Measurements from ENCODE around the gene TGFB3. TPM values are rescaled to one million over a fixed set of nuclear protein-coding genes. Genes with fewer than 3 reads are reported as not detected.

TGFB3 gene
- total RNA-seq, 1 experiment from 2014 or later, result 1.6 TPM

- CTCF ChIA-PET, result no interaction called here
- H3K27ac ChIP-seq (ENCODE audit: low read depth, low read length), result no peak overlapping the region
- no peak overlapping the region for H3K9ac ChIP-seq (ENCODE audit: low read length)
- no peak overlapping the region for H3K4me2 ChIP-seq (ENCODE audit: low read length)
- no peaks in the 10 kb centered on the region for H3K27me3 ChIP-seq (ENCODE audit: insufficient read depth, low read length)
- ATAC-seq (no peak), DNase-seq (ENCODE audit: low read depth, low spot score) (no peak)
- no peaks in the 10 kb centered on the region for H3K9me3 ChIP-seq (ENCODE audit: control insufficient read depth in 1 of 2, insufficient read depth in 1 of 2, low read depth in 1 of 2, low read length in 2 of 2)
- no peaks in the 10 kb centered on the region for H3K36me3 ChIP-seq (ENCODE audit: control insufficient read depth in 1 of 2, insufficient read depth in 2 of 2, low read length in 2 of 2)
- RAD21 ChIA-PET (ENCODE audit: low non-redundant PET in 1 of 2, low total read pairs in 2 of 2, uncharacterized antibody in 2 of 2, unreplicated experiment in 2 of 2), result interaction anchor here in 1 of 2 experiments (0.6 kb wide), 1 partner anchor 198 kb away, joined by 4 read pairs; no protein-coding TSS in a partner anchor
- BruUV-seq (replicated peaks), result no TSS peak
- POLR2A ChIA-PET, result no interaction called here
- intact Hi-C loops (cut with micrococcal nuclease), result no loop called here
- H3K4me3 ChIP-seq (replicated peaks in 1 of 2; ENCODE audit: low read depth in 1 of 2, low read length in 2 of 2), result no peak overlapping the region
- H3K9me2 ChIP-seq (ENCODE audit: insufficient read depth), result no peaks in the 10 kb centered on the region
- H3K4me1 ChIP-seq (ENCODE audit: control insufficient read depth in 1 of 2, insufficient read depth in 2 of 2, low read length in 2 of 2), result peaks cover 0 to 4% of the 10 kb centered on the region in 2 experiments; a peak in 1 of 4 replicates
- H2AFZ ChIP-seq (ENCODE audit: low read depth, low read length, poor library complexity, severe bottlenecking), result no peak overlapping the region
- TF ChIP-seq ZBTB33 (IDR thresholded peaks at IDR 0.05; ENCODE audit: extremely low read depth, insufficient replicate concordance, low read length) (no peak), CBX3 (IDR thresholded peaks at IDR 0.05; ENCODE audit: low read depth) (no peak), CTCF (IDR thresholded peaks at IDR 0.05 in 2 of 3, conservative IDR thresholded peaks at IDR 0.05 in 1 of 3; ENCODE audit: borderline replicate concordance in 1 of 3, insufficient read depth in 1 of 3, low read depth in 2 of 3, low read length in 2 of 3) (no peak), RAD21 (IDR thresholded peaks at IDR 0.05; ENCODE audit: low read depth) (no peak), SP1 (IDR thresholded peaks at IDR 0.05; ENCODE audit: low read depth) (no peak), EZH2phosphoT487 (IDR thresholded peaks at IDR 0.05; ENCODE audit: borderline replicate concordance) (no peak)
- no peaks in the 10 kb centered on the region for H3K79me2 ChIP-seq (ENCODE audit: insufficient read depth, low read length)
- no peaks in the 10 kb centered on the region for H4K20me1 ChIP-seq (ENCODE audit: insufficient read depth)
Observed at GRCh38 chr14:75971509-75971908, 10.3 kb downstream of the TGFB3 start.
